Endothelial cell of umbilical vein (primary cell): ENCODE measurements around the gene PIGZ. TPM values are rescaled to one million over a fixed set of nuclear protein-coding genes. Genes with fewer than 3 reads are reported as not detected.

Experiments used
- BruUV-seq: library from RNA; stranded (reverse); fragments of 400-500 nt; replicated peaks from 2 replicates; lab custom pipeline; 2021; lab: Mats Ljungman, UMichigan
- CTCF ChIA-PET: fragments of 300-600, 350-600 bp; sonication (Branson Sonifier 250); formaldehyde crosslinking; loops from one replicate; lab custom pipeline; 2021; ENCODE audit warnings: antibody characterized with exemption, inconsistent platforms; lab: Charles Lee
- POLR2A ChIA-PET: fragments of 300-600, 350-600 bp; sonication (Branson Sonifier 250); formaldehyde crosslinking; loops from one replicate; lab custom pipeline; 2021; ENCODE audit warnings: antibody characterized with exemption, inconsistent platforms; lab: Charles Lee
- DNase-seq: peaks from one replicate; pipeline ENCODE4 v3.0.0-alpha.2; 2011; ENCODE audit warnings: low read depth, low spot score
- FAIRE-seq: peaks from 2 replicates; lab custom pipeline; 2011; peaks lifted over from hg19 to GRCh38; lab: Jason Lieb, UNC
- H2AFZ ChIP-seq: 2 replicates; pipeline ENCODE4 v1.6.0; 2012; ENCODE audit warnings: low read depth, low read length, control low read depth, inconsistent platforms
- H3K27ac ChIP-seq: 2 replicates; pipeline ENCODE4 v1.5.1; 2011; ENCODE audit warnings: low read depth, mild to moderate bottlenecking, control low read depth, low read length, moderate library complexity; ENCODE audit not compliant: insufficient read depth
- H3K27me3 ChIP-seq, 2 experiments: 2 replicates each; pipeline versions ENCODE4 v1.6.0 to v1.6.1; 2011; ENCODE audit warnings: low read length in 2 of 2, mixed read lengths in 1 of 2; ENCODE audit not compliant: control insufficient read depth in 2 of 2, insufficient read depth in 2 of 2
- H3K36me3 ChIP-seq, 2 experiments: 2 replicates in 1 of 2; 3 replicates in 1 of 2; pipeline ENCODE4 v1.5.1; 2011; ENCODE audit warnings: low read length in 2 of 2, mild to moderate bottlenecking in 1 of 2, moderate library complexity in 1 of 2; ENCODE audit not compliant: control insufficient read depth in 2 of 2, insufficient read depth in 2 of 2; ENCODE audit errors: extremely low read depth in 1 of 2
- H3K4me1 ChIP-seq: 3 replicates; pipeline ENCODE4 v1.5.1; 2011; ENCODE audit warnings: mild to moderate bottlenecking, low read length; ENCODE audit not compliant: control insufficient read depth, insufficient read depth; ENCODE audit errors: extremely low read depth
- H3K4me2 ChIP-seq: 2 replicates; pipeline ENCODE4 v1.6.1; 2011; ENCODE audit warnings: low read length, control low read depth, mixed read lengths; ENCODE audit not compliant: insufficient read depth
- H3K4me3 ChIP-seq, 3 experiments: fragments of 200-600 bp in 1 of 3; sonication (generic), shearing (Covaris generic) in 1 of 3; replicated peaks in 1 of 3; 2 replicates each; pipeline ENCODE4 v1.5.1; 2011 to 2016; ENCODE audit warnings: control low read depth in 3 of 3, low read length in 3 of 3, mild to moderate bottlenecking in 2 of 3, inconsistent platforms in 1 of 3, low read depth in 1 of 3, moderate library complexity in 1 of 3; ENCODE audit not compliant: insufficient read depth in 1 of 3
- H3K79me2 ChIP-seq: 2 replicates; pipeline ENCODE4 v1.6.0; 2012; ENCODE audit warnings: low read length, inconsistent platforms; ENCODE audit not compliant: control insufficient read depth, insufficient read depth
- H3K9ac ChIP-seq: replicated peaks from 2 replicates; pipeline ENCODE3; 2011; ENCODE audit warnings: low read length, control low read depth; ENCODE audit not compliant: insufficient read depth; ENCODE audit errors: extremely low read depth
- H3K9me1 ChIP-seq: replicated peaks from 3 replicates; pipeline ENCODE4 v1.6.0; 2011; ENCODE audit warnings: mild to moderate bottlenecking, low read length; ENCODE audit not compliant: control insufficient read depth, insufficient read depth; ENCODE audit errors: extremely low read depth
- H3K9me3 ChIP-seq: replicated peaks from 2 replicates; pipeline ENCODE4 v1.5.1; 2012; ENCODE audit warnings: low read length, inconsistent platforms; ENCODE audit not compliant: control insufficient read depth, insufficient read depth
- H4K20me1 ChIP-seq: replicated peaks from 2 replicates; pipeline ENCODE3; 2011; ENCODE audit warnings: mild to moderate bottlenecking, low read length; ENCODE audit not compliant: control insufficient read depth, insufficient read depth; ENCODE audit errors: extremely low read depth
- CTCF ChIP-seq, 2 donors: IDR thresholded peaks; 1 replicate in 1 of 2; 2 replicates in 1 of 2; pipeline ENCODE4 v1.5.1; 2011; ENCODE audit warnings: low read length in 2 of 2, mild to moderate bottlenecking in 2 of 2, moderate library complexity in 2 of 2, control low read depth in 1 of 2, inconsistent platforms in 1 of 2, low read depth in 1 of 2; ENCODE audit not compliant: insufficient read depth in 1 of 2; ENCODE audit errors: extremely low read depth in 1 of 2
- EZH2 ChIP-seq: IDR thresholded peaks from 2 replicates; pipeline ENCODE4 v1.6.1; 2012; ENCODE audit warnings: borderline replicate concordance, low read depth, mild to moderate bottlenecking, moderate library complexity, low read length, inconsistent platforms; ENCODE audit not compliant: severe bottlenecking
- FOS ChIP-seq: IDR thresholded peaks from 2 replicates; pipeline ENCODE4 v1.6.1; 2011; ENCODE audit warnings: mild to moderate bottlenecking, low read length, moderate library complexity, borderline replicate concordance; ENCODE audit not compliant: insufficient read depth
- GATA2 ChIP-seq: IDR thresholded peaks from 2 replicates; pipeline ENCODE4 v1.7.0; 2011; ENCODE audit warnings: low read depth, mild to moderate bottlenecking, moderate library complexity, mixed read lengths, low read length; ENCODE audit not compliant: insufficient read length, insufficient read depth
- JUN ChIP-seq: IDR thresholded peaks from 2 replicates; pipeline ENCODE4 v1.6.1; 2011; ENCODE audit warnings: borderline replicate concordance, low read depth; ENCODE audit not compliant: insufficient read length, insufficient read depth
- MAX ChIP-seq: IDR thresholded peaks from 2 replicates; pipeline ENCODE4 v1.6.1; 2011; ENCODE audit not compliant: insufficient read depth, insufficient read length
- MYC ChIP-seq: IDR thresholded peaks from one replicate; pipeline ENCODE4 v1.6.1; 2011; ENCODE audit warnings: mild to moderate bottlenecking, low read depth, low read length
- POLR2A ChIP-seq: IDR thresholded peaks from 2 replicates; pipeline ENCODE4 v1.6.1; 2012; ENCODE audit warnings: low read depth, mild to moderate bottlenecking, control low read depth, low read length
- POLR2AphosphoS5 ChIP-seq: IDR thresholded peaks from 2 replicates; pipeline ENCODE4 v1.6.1; 2012; ENCODE audit warnings: low read depth, mild to moderate bottlenecking, control low read depth, low read length, moderate library complexity; ENCODE audit not compliant: insufficient read depth
- dilution Hi-C: fragments of 300-500 bp; cut with MboI; formaldehyde crosslinking; loops from one replicate; pipeline ENCODE4 v1.15.0; 2019; ENCODE audit warnings: low sequenced_read_pairs; ENCODE audit not compliant: extremely low pct_ligation_motif_present
- intact Hi-C: fragments of 100-400 bp; cut with micrococcal nuclease; formaldehyde crosslinking; loops from one replicate; pipeline ENCODE4 v1.10.0; 2022
- polyA plus RNA-seq, 4 experiments: library from polyadenylated mRNA; depleted of rRNA in 3 of 4; stranded (reverse) in 3 of 4; unstranded in 1 of 4; fragments of >200 nt; gene quantifications; 2 replicates each; pipeline versions ENCODE4 v1.2.1 to v1.2.3, GENCODE V29; 2011 to 2012; ENCODE audit warnings: missing spikeins in 1 of 4
- total RNA-seq: library from RNA; stranded (reverse); gene quantifications from 2 replicates; pipeline ENCODE4 v1.2.3, GENCODE V29; 2021

Gene PIGZ
- total and polyA plus RNA-seq, 2 donors (not counting 3 experiments of a cell fraction or from before 2014, with no cell fraction given): 6.0 to 6.5 TPM

GRCh38 chr3:196965112-196965803, 3.4 kb downstream of the PIGZ start:
- CTCF ChIA-PET: no interaction called here

More at GRCh38 chr3:196965112-196965803, 3.4 kb downstream of the PIGZ start:
- no TSS peak for BruUV-seq
- no peak overlapping the region for H2AFZ ChIP-seq
- TF ChIP-seq MYC: no peak
- TF ChIP-seq CTCF (IDR thresholded peaks at IDR 0.05; ENCODE audit: extremely low read depth in 1 of 2, insufficient read depth in 1 of 2, low read depth in 1 of 2, low read length in 2 of 2): no peak
- TF ChIP-seq POLR2AphosphoS5: no peak
- no peak for TF ChIP-seq EZH2
- TF ChIP-seq POLR2A: no peak
- TF ChIP-seq MAX: no peak
- no peak for TF ChIP-seq FOS
- no peak for TF ChIP-seq JUN
- no peak for TF ChIP-seq GATA2
- no peak overlapping the region for H3K4me3 ChIP-seq
- no peaks in the 10 kb centered on the region for H3K27me3 ChIP-seq
- H3K9me1 ChIP-seq: no peaks in the 10 kb centered on the region
- no peak overlapping the region for H3K27ac ChIP-seq
- H3K4me2 ChIP-seq: no peak overlapping the region
- no peaks in the 10 kb centered on the region for H3K36me3 ChIP-seq
- intact Hi-C loops: loop anchor here (5.0 kb wide), 1 partner anchor 443 kb away; no protein-coding TSS in a partner anchor
- dilution Hi-C loops: no loop called here
- no peak overlapping the region for H3K9ac ChIP-seq
- no peak for FAIRE-seq
- no peaks in the 10 kb centered on the region for H3K79me2 ChIP-seq
- peaks cover 3% of the 10 kb centered on the region for H3K4me1 ChIP-seq
- DNase-seq: no peak
- H4K20me1 ChIP-seq: no peaks in the 10 kb centered on the region
- POLR2A ChIA-PET: no interaction called here
- no peaks in the 10 kb centered on the region for H3K9me3 ChIP-seq
